ENCODE measurements around the gene EMILIN1.
"Not testable (repeated sequence)": the region's sequence is repeated elsewhere in the genome, so short reads cannot be mapped to it uniquely, and the experiment has no call there.

The EMILIN1 gene

GRCh38 chr2:27095745-27096651 is 17.6 kb downstream of the EMILIN1 start:
- DNase-seq = no peak

DNA sequence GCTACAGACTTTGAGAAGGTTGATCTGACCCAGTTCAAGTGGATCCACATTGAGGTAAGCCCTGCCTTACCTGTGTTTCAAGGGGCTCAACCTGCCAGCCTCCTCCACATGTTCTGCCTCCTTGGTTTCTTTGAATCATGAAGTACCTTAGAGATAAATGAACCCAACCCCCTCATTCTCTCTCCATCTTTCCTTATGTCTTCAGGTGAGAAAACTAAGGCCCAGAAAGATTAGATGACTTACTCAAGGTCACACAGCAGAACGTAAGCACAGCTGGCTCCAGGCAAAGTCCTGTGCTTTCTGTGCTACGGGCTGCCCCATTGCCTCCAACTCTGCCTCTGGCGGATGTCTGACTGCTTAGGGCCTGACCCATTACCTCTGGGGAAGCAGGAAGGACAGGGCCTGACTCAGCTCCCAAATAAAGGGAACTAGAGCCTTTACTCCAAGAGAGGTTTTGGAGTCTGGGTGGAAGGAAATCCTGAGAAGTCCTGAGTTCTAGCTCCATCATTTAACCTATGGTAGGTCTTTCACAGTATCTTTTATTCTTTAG is 18.4 kb downstream of the EMILIN1 start:
- DNase-seq = no peak

DNA sequence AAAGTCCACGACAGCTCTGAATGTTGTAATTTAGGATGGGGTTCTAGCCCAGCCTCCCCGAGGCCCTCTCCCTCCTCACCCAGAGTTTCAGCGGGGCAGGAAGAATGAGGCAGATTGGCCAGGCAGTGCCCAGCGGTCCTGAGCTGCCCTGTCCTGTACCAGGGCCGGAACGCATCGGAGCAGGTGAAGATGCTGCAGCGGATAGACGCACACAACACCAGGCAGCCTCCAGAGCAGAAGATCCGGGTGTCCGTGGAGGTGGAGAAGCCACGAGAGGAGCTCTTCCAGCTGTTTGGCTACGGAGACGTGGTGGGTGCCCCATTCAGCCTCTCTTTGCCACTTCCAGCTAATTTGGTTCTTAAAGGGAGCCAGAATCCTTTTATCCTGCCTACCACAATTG is 18.9 kb downstream of the EMILIN1 start:
- no peak for DNase-seq

- no peak for DNase-seq
Measured at GRCh38 chr2:27099334-27099955, 21.0 kb downstream of the EMILIN1 start.

DNA sequence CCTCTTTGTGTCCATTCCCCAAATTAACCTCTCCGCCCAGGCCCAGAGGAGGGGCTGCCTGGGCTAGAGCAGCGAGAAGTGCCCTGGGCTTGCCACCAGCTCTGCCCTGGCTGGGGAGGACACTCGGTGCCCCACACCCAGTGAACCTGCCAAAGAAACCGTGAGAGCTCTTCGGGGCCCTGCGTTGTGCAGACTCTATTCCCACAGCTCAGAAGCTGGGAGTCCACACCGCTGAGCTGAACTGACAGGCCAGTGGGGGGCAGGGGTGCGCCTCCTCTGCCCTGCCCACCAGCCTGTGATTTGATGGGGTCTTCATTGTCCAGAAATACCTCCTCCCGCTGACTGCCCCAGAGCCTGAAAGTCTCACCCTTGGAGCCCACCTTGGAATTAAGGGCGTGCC is 21.6 kb downstream of the EMILIN1 start:
- DNase-seq = no peak

- no peak for DNase-seq
Measured at GRCh38 chr2:27102329-27102728, 23.9 kb downstream of the EMILIN1 start.

- no peak for DNase-seq
Measured at GRCh38 chr2:27105981-27106380, 27.6 kb downstream of the EMILIN1 start.

DNA sequence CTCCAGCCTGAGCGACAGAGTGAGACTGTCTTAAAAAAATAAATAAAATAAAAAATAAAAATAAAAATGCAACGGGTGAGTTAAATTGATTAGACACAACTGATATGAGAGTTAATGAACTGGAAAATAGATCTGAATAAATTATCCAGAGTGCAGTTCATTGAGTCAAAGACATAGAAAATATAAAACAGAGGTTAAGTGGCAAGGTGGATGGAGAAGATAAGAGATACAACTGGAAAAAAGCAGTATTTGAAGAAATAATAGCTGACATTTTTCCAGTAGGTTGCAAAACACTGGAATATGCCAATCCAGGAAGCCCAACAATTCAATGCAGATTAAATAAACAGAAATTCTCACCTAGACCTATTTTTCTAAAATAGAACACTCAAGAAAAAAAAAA is 29.8 kb downstream of the EMILIN1 start:
- DNase-seq = no peak

- DNase-seq = no peak
Measured at GRCh38 chr2:27109083-27109482, 30.7 kb downstream of the EMILIN1 start.

GRCh38 chr2:27110603-27111352 is 32.4 kb downstream of the EMILIN1 start:
- not testable (repeated sequence) for DNase-seq

GRCh38 chr2:27111392-27112078 is 33.1 kb downstream of the EMILIN1 start:
- not testable (repeated sequence) for DNase-seq

DNA sequence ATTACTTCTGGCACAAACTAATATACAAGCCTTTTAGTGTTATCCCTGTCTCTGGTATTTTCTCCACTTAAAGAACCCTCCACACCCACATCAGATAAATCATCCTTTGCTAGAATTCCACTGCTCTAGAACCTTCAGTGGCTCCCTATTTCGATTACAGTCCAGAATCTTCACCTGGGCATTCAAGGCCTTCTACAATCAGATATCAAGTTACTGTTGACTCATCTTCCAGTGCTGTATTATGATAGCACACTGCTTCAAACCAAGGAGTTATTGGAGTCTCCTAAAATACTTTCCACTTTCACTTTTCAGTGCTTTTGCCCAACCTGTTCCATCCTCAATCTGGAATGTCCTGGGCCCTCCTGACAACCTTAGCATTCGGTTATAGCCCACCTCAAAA is 37.1 kb downstream of the EMILIN1 start:
- no peak for DNase-seq

GRCh38 chr2:27117995-27118524 is 39.6 kb downstream of the EMILIN1 start:
- no peak for DNase-seq

DNA sequence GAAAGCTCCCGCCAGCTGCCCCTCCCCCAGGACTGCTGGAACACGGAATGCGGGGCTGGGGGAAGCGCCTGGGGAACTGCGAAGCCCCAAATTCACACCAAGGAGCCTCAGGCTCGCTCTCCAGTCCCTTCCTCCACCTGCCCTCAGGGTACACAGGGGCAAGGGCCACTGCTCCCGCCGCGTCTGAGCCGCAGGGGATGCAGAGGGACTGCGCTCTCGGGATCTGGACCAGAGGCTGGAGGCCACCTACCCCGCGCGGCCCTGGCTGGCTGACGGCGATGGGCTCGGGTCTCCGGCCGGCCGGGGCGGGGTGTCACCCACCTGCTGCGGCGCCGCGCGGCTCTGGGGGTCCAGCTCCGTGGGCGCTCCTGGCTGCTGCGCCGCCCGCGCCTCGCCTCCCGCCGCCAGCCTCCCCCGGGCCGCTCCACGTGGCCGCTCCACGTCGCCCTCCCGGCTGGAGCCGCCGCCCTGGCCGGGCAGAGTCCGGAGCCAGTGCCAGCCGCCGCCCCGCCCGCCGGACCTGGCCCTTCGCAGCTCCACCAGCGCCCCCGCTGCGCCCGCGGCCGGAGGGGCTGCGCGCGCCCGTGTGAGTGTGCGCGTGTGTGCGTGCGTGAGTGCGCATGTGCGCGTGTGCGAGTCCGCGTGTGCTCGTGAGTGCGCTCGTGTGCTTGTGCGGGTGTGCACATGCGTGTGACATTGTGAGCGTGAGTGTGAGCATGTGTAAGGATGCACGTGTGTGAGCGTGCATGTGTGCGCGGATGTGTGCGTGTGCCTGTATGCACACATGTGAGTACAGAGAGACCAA is 40.3 kb downstream of the EMILIN1 start, which contains the start of gene CGREF1:
TSS of gene CGREF1 (minus strand) at position 604 of the 805 bp plus-strand sequence. CDS start 14,762 bp downstream, outside the sequence.
- no peak for DNase-seq

GRCh38 chr2:27119330-27119670 is 40.9 kb downstream of the EMILIN1 start:
- DNase-seq = not testable (repeated sequence)

- DNase-seq = no peak
Measured at GRCh38 chr2:27121906-27122305, 43.5 kb downstream of the EMILIN1 start.

DNA sequence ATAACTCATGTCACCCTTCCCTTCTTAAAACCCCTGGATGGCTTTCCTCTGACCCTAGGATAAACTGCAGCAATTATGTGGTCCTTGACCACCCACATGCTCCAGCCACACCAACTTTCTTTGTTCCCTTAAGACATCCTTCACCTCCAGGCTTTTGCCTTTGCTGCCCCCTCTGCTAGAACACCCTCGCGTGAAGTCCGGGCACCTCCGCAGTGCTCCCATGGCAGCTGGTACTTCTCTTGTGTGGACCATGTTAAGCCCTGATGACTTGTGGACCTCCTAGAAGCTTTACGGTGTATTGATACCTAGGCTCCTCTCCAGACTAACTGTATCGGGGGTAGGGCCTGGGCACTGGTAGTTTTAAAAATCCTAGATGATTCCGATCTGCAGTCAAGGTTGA is 44.4 kb downstream of the EMILIN1 start:
- DNase-seq = no peak

DNA sequence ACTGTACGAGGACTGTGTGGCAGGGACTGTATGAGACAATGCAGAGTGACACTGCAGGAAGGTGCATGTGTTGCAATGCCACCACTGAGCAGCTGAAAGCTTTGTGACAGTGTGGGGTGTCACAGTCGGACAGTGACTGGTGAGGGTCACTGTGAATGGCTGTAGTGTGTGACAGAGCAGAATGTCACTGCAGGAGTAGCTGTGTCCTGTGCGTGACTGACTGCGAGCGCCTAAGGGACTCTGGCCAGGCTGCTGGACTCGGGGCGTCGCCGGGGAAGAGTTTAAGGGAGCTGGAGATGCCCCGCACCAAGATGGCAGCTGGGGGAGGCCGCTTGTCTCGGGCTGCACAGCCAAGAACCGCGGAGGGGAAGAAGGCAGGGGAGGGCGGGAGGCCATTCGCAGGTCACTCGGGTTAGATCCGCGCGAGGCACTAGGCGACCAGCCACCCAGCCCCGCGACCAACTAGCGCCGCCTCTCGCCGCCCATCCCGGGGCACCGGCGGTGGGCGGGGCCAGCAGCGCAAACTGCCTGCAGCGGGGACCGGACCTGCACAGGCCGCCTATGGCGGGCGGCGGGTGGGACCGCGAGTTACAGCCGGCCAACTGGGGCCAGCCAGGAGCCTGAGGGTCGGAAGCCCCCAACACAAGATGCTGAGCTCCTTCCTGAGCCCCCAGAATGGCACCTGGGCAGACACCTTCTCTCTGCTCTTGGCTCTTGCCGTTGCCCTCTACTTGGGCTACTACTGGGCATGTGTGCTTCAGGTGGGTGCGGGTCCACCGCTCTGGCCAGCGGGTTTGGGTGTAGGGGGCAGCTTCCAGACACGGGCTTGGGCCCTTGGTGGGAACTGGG is 45.1 kb downstream of the EMILIN1 start, which contains the start of gene ABHD1:
TSS of gene ABHD1 (plus strand) at position 514 of the 849 bp plus-strand sequence. CDS start at position 648, 134 bp downstream.
- DNase-seq = no peak

GRCh38 chr2:27125104-27125503 is 46.7 kb downstream of the EMILIN1 start:
- no peak for DNase-seq

GRCh38 chr2:27126252-27126710 is 47.9 kb downstream of the EMILIN1 start:
- no peak for DNase-seq

Measured in T1000 (cell line).